Activated CD4-positive, CD25-positive, alpha-beta regulatory T cell (primary cell): Measurements from ENCODE around the gene MEGF11.

ENCODE experiments used
- DNase-seq, 4 experiments: peaks; one replicate each; lab custom pipeline; 2025; lab: John Stamatoyannopoulos, UW

The MEGF11 gene

GRCh38 chr15:66215811-66216210 lies 37.7 kb downstream of the MEGF11 start:
- DNase-seq = no peak

GRCh38 chr15:66214246-66214645 lies 39.3 kb downstream of the MEGF11 start:
- DNase-seq = no peak

GRCh38 chr15:66212563-66212921 lies 41.0 kb downstream of the MEGF11 start:
- no peak for DNase-seq

- no peak for DNase-seq
Observed at GRCh38 chr15:66211670-66212562, 41.6 kb downstream of the MEGF11 start.

DNA sequence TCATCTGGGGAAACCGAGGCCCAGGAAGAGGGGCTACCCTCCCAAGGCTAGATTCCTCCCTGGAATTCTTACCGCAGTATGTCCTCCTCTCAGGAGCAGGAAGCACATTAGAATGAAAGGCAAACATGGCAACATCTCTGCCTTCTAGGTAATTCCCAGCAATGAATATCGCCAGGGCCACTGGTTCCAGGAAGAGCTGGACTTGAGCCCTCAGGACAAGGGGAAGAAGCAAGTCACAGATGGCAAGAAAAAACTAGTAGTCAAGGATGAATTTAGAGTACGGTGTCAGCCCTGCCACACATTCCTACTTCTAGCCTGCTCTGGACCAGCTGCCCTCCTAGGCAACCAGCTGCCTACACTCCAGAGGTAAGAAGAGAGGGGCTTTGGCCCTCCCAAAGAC lies 42.9 kb downstream of the MEGF11 start:
- no peak for DNase-seq

DNA sequence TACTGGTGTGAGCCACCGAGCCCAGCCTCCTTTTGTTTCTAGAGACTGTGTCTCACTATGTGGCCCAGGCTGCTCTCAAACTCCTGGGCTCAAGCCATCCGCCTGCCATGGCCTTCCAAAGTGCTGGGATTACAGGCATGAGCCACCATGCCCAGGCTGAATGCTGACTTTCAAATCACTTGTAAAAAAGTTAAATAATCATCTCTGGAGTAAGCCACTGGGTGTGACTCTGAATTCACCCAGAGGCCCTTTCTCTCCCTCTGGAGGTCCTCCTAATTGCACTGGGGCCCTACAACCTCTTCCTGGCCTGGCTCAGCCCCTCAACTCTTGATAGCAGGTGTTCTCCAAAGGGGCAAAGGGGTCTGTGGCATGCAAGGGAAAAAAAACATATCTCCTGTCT lies 54.8 kb downstream of the MEGF11 start:
- no peak for DNase-seq

GRCh38 chr15:66196602-66197001 lies 56.9 kb downstream of the MEGF11 start:
- no peak for DNase-seq

GRCh38 chr15:66195621-66196230 lies 57.8 kb downstream of the MEGF11 start:
- no peak for DNase-seq

DNA sequence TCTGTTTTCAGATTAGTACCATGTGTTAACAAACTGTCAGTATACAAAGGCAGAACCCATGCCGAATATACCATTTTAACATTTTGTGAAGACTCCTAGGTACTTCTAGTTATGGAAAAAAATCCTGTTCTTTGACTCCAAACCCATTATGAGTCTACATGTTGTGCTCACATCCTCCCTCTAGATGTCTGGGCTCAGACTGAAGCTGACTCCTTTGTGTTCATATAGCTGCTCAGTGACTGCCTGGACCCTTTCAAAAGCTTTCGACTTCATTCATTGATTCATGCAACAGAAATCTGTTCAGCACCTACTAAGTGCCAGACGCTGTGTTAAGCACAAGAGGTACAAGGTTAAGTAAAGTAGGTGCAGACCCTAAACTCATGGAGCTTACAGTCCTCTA lies 60.5 kb downstream of the MEGF11 start:
- DNase-seq = no peak

- no peak for DNase-seq
Observed at GRCh38 chr15:66190746-66191145, 62.8 kb downstream of the MEGF11 start.

GRCh38 chr15:66189291-66189690 lies 64.3 kb downstream of the MEGF11 start:
- no peak for DNase-seq

- no peak for DNase-seq
Observed at GRCh38 chr15:66188464-66188863, 65.1 kb downstream of the MEGF11 start.

DNA sequence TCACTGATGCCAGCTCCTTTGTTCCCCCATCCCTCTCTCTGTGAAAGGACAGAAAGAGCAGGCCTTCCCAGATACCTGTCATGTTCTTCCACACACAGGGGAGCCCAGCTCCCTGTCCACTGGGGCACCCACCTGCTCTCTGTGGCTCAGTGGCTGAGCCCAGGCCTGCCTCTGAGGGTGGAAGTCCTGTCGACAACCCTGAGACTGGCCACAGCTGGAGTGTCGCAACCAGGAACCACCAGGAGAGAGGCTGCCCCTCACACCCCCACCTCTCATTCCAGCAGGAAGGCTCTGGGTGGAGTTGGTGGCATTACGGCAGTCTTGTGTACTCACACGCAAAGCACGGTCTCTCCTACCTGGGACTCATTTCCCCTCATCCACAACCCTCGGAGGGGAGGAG lies 66.3 kb downstream of the MEGF11 start:
- no peak for DNase-seq

GRCh38 chr15:66186049-66186825 lies 67.3 kb downstream of the MEGF11 start:
- no peak for DNase-seq

GRCh38 chr15:66184936-66185790 lies 68.4 kb downstream of the MEGF11 start:
- no peak for DNase-seq

GRCh38 chr15:66184492-66184891 lies 69.1 kb downstream of the MEGF11 start:
- DNase-seq = no peak

DNA sequence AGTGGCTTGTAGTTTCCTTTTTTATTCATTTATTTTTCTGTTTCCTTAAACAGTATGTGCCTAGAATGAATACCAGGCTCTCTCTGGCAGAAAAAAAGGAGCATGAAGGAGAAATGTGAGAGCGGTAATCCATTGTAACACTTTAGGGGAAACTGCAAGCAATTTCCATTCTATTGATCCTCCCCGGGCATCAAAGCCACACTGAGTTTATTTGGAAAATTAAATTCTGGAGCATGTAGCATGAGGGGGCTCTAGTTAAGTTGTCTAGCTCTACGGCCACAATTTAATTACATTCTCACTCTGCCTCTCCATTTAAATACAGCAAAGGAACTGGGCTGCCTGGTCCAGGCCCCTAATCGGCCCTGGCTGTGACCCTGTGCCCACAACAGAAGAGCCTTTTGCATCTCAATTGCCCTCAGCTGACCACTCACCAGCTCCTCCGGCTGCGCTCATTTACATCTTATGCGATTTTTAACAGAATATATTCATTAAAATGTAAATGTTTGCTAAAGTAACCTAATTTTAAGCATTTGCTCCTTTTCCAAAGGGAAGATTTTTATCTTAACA lies 72.9 kb downstream of the MEGF11 start:
- DNase-seq = no peak

- DNase-seq = no peak
Observed at GRCh38 chr15:66178531-66178910, 75.0 kb downstream of the MEGF11 start.

GRCh38 chr15:66172324-66172980 lies 81.1 kb downstream of the MEGF11 start:
- DNase-seq = no peak

- no peak for DNase-seq
Observed at GRCh38 chr15:66171841-66172240, 81.7 kb downstream of the MEGF11 start.

GRCh38 chr15:66170716-66171115 lies 82.8 kb downstream of the MEGF11 start:
- no peak for DNase-seq
